ENCODE results near the gene ISOC1. TPM values are rescaled to one million over a fixed set of nuclear protein-coding genes. Genes with fewer than 3 reads are reported as not detected.

The ISOC1 gene
- total and polyA plus RNA-seq, 2 of the 13 experiments (the other 11 are each of a cell fraction or from before 2014, with no cell fraction given): 25.7 to 51.3 TPM

DNA sequence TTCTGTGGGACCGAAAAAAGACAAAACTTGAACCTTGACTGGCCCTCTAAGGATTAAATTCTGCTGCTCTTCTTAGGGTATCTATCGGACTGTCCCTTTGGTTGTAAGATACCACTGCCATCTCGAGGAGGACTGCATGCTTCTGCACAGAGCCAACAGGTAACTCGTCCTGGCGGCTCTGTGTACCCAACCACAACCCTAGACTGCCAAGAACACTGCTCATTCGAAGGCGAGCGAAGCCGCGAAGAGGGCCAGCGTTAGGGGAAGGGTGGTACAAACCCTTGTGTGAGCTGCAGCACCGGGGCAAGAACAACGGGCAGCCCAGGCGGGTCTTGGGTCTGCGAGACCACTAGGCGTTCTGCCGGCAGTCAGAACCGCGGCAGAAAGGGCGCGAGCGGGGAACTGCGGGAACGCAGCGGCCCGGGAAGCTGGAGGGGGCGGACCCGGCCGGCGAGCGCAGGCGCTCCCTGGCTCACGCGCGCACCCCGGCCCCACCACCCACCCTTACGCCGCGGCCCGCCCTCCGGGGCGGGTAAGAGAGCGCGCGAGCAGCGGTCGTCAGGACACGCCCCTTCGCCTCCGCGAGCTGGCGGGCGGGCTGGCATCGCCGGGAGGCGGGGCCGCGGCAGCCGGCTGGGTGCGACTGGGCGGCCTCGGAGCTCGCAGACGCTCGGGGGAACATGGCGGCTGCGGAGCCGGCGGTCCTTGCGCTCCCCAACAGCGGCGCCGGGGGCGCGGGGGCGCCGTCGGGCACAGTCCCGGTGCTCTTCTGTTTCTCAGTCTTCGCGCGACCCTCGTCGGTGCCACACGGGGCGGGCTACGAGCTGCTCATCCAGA is at the start of gene ISOC1 (continued):
- TF ChIP-seq, protein P1, sequence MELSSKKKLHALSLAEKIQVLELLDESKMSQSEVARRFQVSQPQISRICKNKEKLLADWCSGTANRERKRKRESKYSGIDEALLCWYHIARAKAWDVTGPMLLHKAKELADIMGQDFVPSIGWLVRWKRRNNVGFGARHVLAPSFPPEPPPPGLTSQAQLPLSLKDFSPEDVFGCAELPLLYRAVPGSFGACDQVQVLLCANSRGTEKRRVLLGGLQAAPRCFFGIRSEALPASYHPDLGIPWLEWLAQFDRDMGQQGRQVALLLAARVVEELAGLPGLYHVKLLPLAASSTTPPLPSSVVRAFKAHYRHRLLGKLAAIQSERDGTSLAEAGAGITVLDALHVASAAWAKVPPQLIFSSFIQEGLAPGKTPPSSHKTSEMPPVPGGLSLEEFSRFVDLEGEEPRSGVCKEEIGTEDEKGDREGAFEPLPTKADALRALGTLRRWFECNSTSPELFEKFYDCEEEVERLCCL (CRISPR knock-in tag; IDR thresholded peaks at IDR 0.05; ENCODE audit: borderline replicate concordance): peak; percentile 54; the same call in 1 of the 2 replicates
- TF ChIP-seq ZNF564 (CRISPR knock-in tag; IDR thresholded peaks at IDR 0.05) (peak; percentile 40; the same call in 1 of the 2 replicates), ZBTB42 (CRISPR knock-in tag; IDR thresholded peaks at IDR 0.05) (no peak), DR1 (CRISPR knock-in tag; IDR thresholded peaks at IDR 0.05) (no peak), SMAD3 (CRISPR knock-in tag; IDR thresholded peaks at IDR 0.05) (no peak), PAX8 (CRISPR knock-in tag; IDR thresholded peaks at IDR 0.05; ENCODE audit: borderline replicate concordance) (peak; percentile 71; the same call in 1 of the 2 replicates), RNF2 (conservative IDR thresholded peaks at IDR 0.05; ENCODE audit: low read depth) (peak; percentile 73), ZFP36 (IDR thresholded peaks at IDR 0.05; ENCODE audit: borderline replicate concordance, low read depth, low read length, partially characterized antibody) (no peak), KDM5B (CRISPR knock-in tag; IDR thresholded peaks at IDR 0.05; ENCODE audit: borderline replicate concordance) (no peak), FIP1L1 (IDR thresholded peaks at IDR 0.05; ENCODE audit: borderline replicate concordance, insufficient read depth, low read depth, low read length) (0 out of 2 replicates have a peak, but pooled peaks have one; percentile 50), HCFC1 (IDR thresholded peaks at IDR 0.05; ENCODE audit: low read depth, low read length) (no peak), ZFY (CRISPR knock-in tag; IDR thresholded peaks at IDR 0.05) (peak; percentile 66; the same call in 1 of the 2 replicates), GZF1 (CRISPR knock-in tag; IDR thresholded peaks at IDR 0.05) (no peak), HNF4G (IDR thresholded peaks at IDR 0.05; ENCODE audit: borderline replicate concordance, low read depth, low read length) (peak; percentile 35; the same call in 1 of the 2 replicates), HNF4G (CRISPR knock-in tag; IDR thresholded peaks at IDR 0.05; ENCODE audit: borderline replicate concordance, low read depth) (no peak), ZNF367 (CRISPR knock-in tag; IDR thresholded peaks at IDR 0.05; ENCODE audit: borderline replicate concordance) (0 out of 2 replicates have a peak, but pooled peaks have one; percentile 27), ZNF713 (CRISPR knock-in tag; IDR thresholded peaks at IDR 0.05) (0 out of 2 replicates have a peak, but pooled peaks have one; percentile 24), POLR2A (IDR thresholded peaks at IDR 0.05; ENCODE audit: insufficient read depth in 1 of 2, low read depth in 2 of 2, low read length in 2 of 2) (peak; percentile 75 to 89), ZNF234 (CRISPR knock-in tag; conservative IDR thresholded peaks at IDR 0.05) (0 out of 2 replicates have a peak, but pooled peaks have one; percentile 3), BCL6 (CRISPR knock-in tag; IDR thresholded peaks at IDR 0.05) (no peak)
- TF ChIP-seq, protein P2, sequence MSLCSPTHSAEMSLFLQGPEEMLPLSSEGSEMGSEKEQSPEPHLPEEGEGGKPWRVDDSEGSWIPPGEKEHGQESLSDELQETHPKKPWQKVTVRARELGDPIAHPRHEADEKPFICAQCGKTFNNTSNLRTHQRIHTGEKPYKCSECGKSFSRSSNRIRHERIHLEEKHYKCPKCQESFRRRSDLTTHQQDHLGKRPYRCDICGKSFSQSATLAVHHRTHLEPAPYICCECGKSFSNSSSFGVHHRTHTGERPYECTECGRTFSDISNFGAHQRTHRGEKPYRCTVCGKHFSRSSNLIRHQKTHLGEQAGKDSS (CRISPR knock-in tag; IDR thresholded peaks at IDR 0.05; ENCODE audit: borderline replicate concordance, low read depth): peak; percentile 75; the same call in 1 of the 2 replicates
- TF ChIP-seq, protein P3, sequence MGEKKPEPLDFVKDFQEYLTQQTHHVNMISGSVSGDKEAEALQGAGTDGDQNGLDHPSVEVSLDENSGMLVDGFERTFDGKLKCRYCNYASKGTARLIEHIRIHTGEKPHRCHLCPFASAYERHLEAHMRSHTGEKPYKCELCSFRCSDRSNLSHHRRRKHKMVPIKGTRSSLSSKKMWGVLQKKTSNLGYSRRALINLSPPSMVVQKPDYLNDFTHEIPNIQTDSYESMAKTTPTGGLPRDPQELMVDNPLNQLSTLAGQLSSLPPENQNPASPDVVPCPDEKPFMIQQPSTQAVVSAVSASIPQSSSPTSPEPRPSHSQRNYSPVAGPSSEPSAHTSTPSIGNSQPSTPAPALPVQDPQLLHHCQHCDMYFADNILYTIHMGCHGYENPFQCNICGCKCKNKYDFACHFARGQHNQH (CRISPR knock-in tag; IDR thresholded peaks at IDR 0.05): peak; percentile 31
- TF ChIP-seq, protein P4, sequence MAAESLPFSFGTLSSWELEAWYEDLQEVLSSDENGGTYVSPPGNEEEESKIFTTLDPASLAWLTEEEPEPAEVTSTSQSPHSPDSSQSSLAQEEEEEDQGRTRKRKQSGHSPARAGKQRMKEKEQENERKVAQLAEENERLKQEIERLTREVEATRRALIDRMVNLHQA (CRISPR knock-in tag; IDR thresholded peaks at IDR 0.05): no peak
- TF ChIP-seq, protein P5, sequence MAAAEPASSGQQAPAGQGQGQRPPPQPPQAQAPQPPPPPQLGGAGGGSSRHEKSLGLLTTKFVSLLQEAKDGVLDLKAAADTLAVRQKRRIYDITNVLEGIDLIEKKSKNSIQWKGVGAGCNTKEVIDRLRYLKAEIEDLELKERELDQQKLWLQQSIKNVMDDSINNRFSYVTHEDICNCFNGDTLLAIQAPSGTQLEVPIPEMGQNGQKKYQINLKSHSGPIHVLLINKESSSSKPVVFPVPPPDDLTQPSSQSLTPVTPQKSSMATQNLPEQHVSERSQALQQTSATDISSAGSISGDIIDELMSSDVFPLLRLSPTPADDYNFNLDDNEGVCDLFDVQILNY (CRISPR knock-in tag; conservative IDR thresholded peaks at IDR 0.05): 0 out of 2 replicates have a peak, but pooled peaks have one; percentile 54
